Right renal pelvis (tissue), 4 donors: ENCODE data around the gene TRAF7. TPM values are rescaled to one million over a fixed set of nuclear protein-coding genes. Genes with fewer than 3 reads are reported as not detected.

ENCODE experiments used
- DNase-seq, 4 donors: peaks; one replicate each; pipeline ENCODE4 v3.0.0-alpha.2; 2013; ENCODE audit warnings: low read depth in 4 of 4, low spot score in 3 of 4, missing footprints in 1 of 4
- polyA plus RNA-seq, 4 donors: library from polyadenylated mRNA; unstranded; fragments of 120-200 nt; gene quantifications; one replicate each; pipeline ENCODE4 v1.2.1, GENCODE V29; 2013; ENCODE audit not compliant: insufficient read length in 4 of 4

The TRAF7 gene
- polyA plus RNA-seq, 4 donors: 53.7 to 63.4 (median 57.5) TPM

- no peak for DNase-seq
Observed at GRCh38 chr16:2162676-2163118, 7.1 kb downstream of the TRAF7 start.

GRCh38 chr16:2163211-2163881 lies 7.8 kb downstream of the TRAF7 start:
- DNase-seq: no peak

- no peak for DNase-seq
Observed at GRCh38 chr16:2165861-2166260, 10.3 kb downstream of the TRAF7 start.

- no peak for DNase-seq
Observed at GRCh38 chr16:2166263-2167067, 10.9 kb downstream of the TRAF7 start.

GRCh38 chr16:2167068-2167638 lies 11.6 kb downstream of the TRAF7 start:
- DNase-seq: no peak

- DNase-seq: no peak
Observed at GRCh38 chr16:2170080-2170479, 14.5 kb downstream of the TRAF7 start.

GRCh38 chr16:2170587-2171435 lies 15.2 kb downstream of the TRAF7 start:
- no peak for DNase-seq

- no peak for DNase-seq
Observed at GRCh38 chr16:2171601-2172178, 16.1 kb downstream of the TRAF7 start.

- DNase-seq: no peak
Observed at GRCh38 chr16:2172688-2173335, 17.2 kb downstream of the TRAF7 start.

- no peak for DNase-seq
Observed at GRCh38 chr16:2173366-2173765, 17.8 kb downstream of the TRAF7 start.

- no peak for DNase-seq
Observed at GRCh38 chr16:2173916-2174315, 18.3 kb downstream of the TRAF7 start.

GRCh38 chr16:2174396-2175131 lies 19.0 kb downstream of the TRAF7 start:
- no peak for DNase-seq

GRCh38 chr16:2175454-2175853 lies 19.9 kb downstream of the TRAF7 start:
- DNase-seq: no peak

GRCh38 chr16:2176047-2176446 lies 20.5 kb downstream of the TRAF7 start:
- DNase-seq: no peak

- DNase-seq: no peak
Observed at GRCh38 chr16:2177101-2177500, 21.5 kb downstream of the TRAF7 start.

- DNase-seq: no peak
Observed at GRCh38 chr16:2177561-2177960, 22.0 kb downstream of the TRAF7 start.

- DNase-seq: no peak
Observed at GRCh38 chr16:2178321-2179106, 22.9 kb downstream of the TRAF7 start.

GRCh38 chr16:2179107-2179501 lies 23.5 kb downstream of the TRAF7 start:
- DNase-seq: no peak
